GM12892 (cell line): ENCODE data around the gene NIPSNAP3A.

Experiments
- POLR2A ChIP-seq: IDR thresholded peaks from 2 replicates; pipeline ENCODE4 v1.6.1; 2011; ENCODE audit warnings: low read depth, low read length, control low read depth
- POLR2AphosphoS5 ChIP-seq: IDR thresholded peaks from 2 replicates; pipeline ENCODE4 v1.6.1; 2011; ENCODE audit warnings: low read depth, low read length, control low read depth
- TAF1 ChIP-seq: IDR thresholded peaks from 2 replicates; pipeline ENCODE4 v1.6.1; 2011; ENCODE audit warnings: low read depth, mild to moderate bottlenecking, control low read depth, low read length, borderline replicate concordance

- no peak for TF ChIP-seq POLR2A
- TF ChIP-seq POLR2AphosphoS5: no peak
- TF ChIP-seq TAF1: no peak
Observed at GRCh38 chr9:104745852-104746251, 1.6 kb upstream of the NIPSNAP3A start.
